HEK293 (cell line): ENCODE results near the gene GARRE1.
A peak's percentile ranks its signal among the peaks of the same experiment; 100 is the strongest.

ENCODE experiments used
- BCL11B ChIP-seq: fragments of 450-650 bp; formaldehyde crosslinking; IDR thresholded peaks from 2 replicates; pipeline ENCODE4 v1.5.1; 2016; ENCODE audit warnings: low read depth, missing biosample characterization, missing genetic modification characterization
- GLI4 ChIP-seq: fragments of 450-650 bp; formaldehyde crosslinking; IDR thresholded peaks from 2 replicates; pipeline ENCODE4 v1.5.1; 2016; ENCODE audit warnings: missing biosample characterization, missing genetic modification characterization
- RBAK ChIP-seq: fragments of 450-650 bp; formaldehyde crosslinking; IDR thresholded peaks from 2 replicates; pipeline ENCODE4 v1.5.1; 2016; ENCODE audit warnings: missing biosample characterization, missing genetic modification characterization
- REPIN1 ChIP-seq: fragments of 450-650 bp; formaldehyde crosslinking; IDR thresholded peaks from 2 replicates; pipeline ENCODE4 v1.5.1; 2017; ENCODE audit warnings: missing biosample characterization, missing genetic modification characterization, low read depth
- SETDB1 ChIP-seq: IDR thresholded peaks from one replicate; pipeline ENCODE4 v1.6.1; 2017; ENCODE audit warnings: mild to moderate bottlenecking, low read length, moderate library complexity, mixed read lengths; ENCODE audit not compliant: insufficient read length
- YY2 ChIP-seq: fragments of 450-650 bp; formaldehyde crosslinking; IDR thresholded peaks from 2 replicates; pipeline ENCODE4 v1.5.1; 2016; ENCODE audit warnings: missing biosample characterization, missing genetic modification characterization
- ZBTB21 ChIP-seq: fragments of 450-650 bp; formaldehyde crosslinking; IDR thresholded peaks from 2 replicates; pipeline ENCODE4 v1.5.1; 2017; ENCODE audit warnings: missing biosample characterization, missing genetic modification characterization
- ZBTB8A ChIP-seq: fragments of 450-650 bp; formaldehyde crosslinking; IDR thresholded peaks from 2 replicates; pipeline ENCODE4 v1.5.1; 2016; ENCODE audit warnings: missing biosample characterization, missing genetic modification characterization
- ZFP41 ChIP-seq: fragments of 450-650 bp; formaldehyde crosslinking; IDR thresholded peaks from 2 replicates; pipeline ENCODE4 v1.5.1; 2016; ENCODE audit warnings: missing biosample characterization, missing genetic modification characterization, borderline replicate concordance
- ZNF112 ChIP-seq: fragments of 450-650 bp; formaldehyde crosslinking; IDR thresholded peaks from 2 replicates; pipeline ENCODE4 v1.5.0; 2017; ENCODE audit warnings: missing biosample characterization, missing genetic modification characterization
- ZNF133 ChIP-seq: fragments of 450-650 bp; formaldehyde crosslinking; IDR thresholded peaks from 2 replicates; pipeline ENCODE4 v1.5.1; 2016; ENCODE audit warnings: missing biosample characterization, missing genetic modification characterization
- ZNF146 ChIP-seq: fragments of 450-650 bp; formaldehyde crosslinking; IDR thresholded peaks from 2 replicates; pipeline ENCODE4 v1.5.1; 2016; ENCODE audit warnings: missing biosample characterization, missing genetic modification characterization
- ZNF211 ChIP-seq: fragments of 450-650 bp; formaldehyde crosslinking; IDR thresholded peaks from 2 replicates; pipeline ENCODE4 v1.5.1; 2016; ENCODE audit warnings: low read depth, missing biosample characterization, missing genetic modification characterization
- ZNF24 ChIP-seq: fragments of 450-650 bp; formaldehyde crosslinking; IDR thresholded peaks from 2 replicates; pipeline ENCODE4 v1.5.1; 2016; ENCODE audit warnings: missing biosample characterization, missing genetic modification characterization
- ZNF341 ChIP-seq: fragments of 450-650 bp; formaldehyde crosslinking; IDR thresholded peaks from 2 replicates; pipeline ENCODE4; 2016; ENCODE audit warnings: low read depth, missing biosample characterization, missing genetic modification characterization
- ZNF433 ChIP-seq: fragments of 450-650 bp; formaldehyde crosslinking; IDR thresholded peaks from 2 replicates; pipeline ENCODE4 v1.5.1; 2016; ENCODE audit warnings: missing biosample characterization, missing genetic modification characterization, low read depth
- ZNF549 ChIP-seq: fragments of 450-650 bp; IDR thresholded peaks from 2 replicates; pipeline ENCODE4 v1.5.1; 2018; ENCODE audit warnings: missing biosample characterization, missing genetic modification characterization, mild to moderate bottlenecking, inconsistent platforms, moderate library complexity
- ZNF585B ChIP-seq: fragments of 450-650 bp; formaldehyde crosslinking; IDR thresholded peaks from 2 replicates; pipeline ENCODE4 v1.5.1; 2016; ENCODE audit warnings: missing biosample characterization, missing genetic modification characterization
- ZNF600 ChIP-seq: fragments of 450-650 bp; formaldehyde crosslinking; IDR thresholded peaks from 2 replicates; pipeline ENCODE4 v1.5.1; 2016; ENCODE audit warnings: missing biosample characterization, missing genetic modification characterization
- ZNF626 ChIP-seq: fragments of 450-650 bp; sonication (Bioruptor Pico); formaldehyde crosslinking; IDR thresholded peaks from 2 replicates; pipeline ENCODE4 v1.5.1; 2018; ENCODE audit warnings: missing biosample characterization, missing genetic modification characterization, inconsistent platforms
- ZNF707 ChIP-seq: fragments of 450-650 bp; formaldehyde crosslinking; IDR thresholded peaks from 2 replicates; pipeline ENCODE4 v1.5.1; 2016; ENCODE audit warnings: missing biosample characterization, missing genetic modification characterization
- ZNF792 ChIP-seq: fragments of 450-650 bp; formaldehyde crosslinking; IDR thresholded peaks from 2 replicates; pipeline ENCODE4 v1.5.1; 2016; ENCODE audit warnings: missing biosample characterization, missing genetic modification characterization
- ZNF830 ChIP-seq: fragments of 450-650 bp; IDR thresholded peaks from 2 replicates; pipeline ENCODE4 v1.5.0; 2018; ENCODE audit warnings: missing biosample characterization, missing genetic modification characterization, low read depth, mild to moderate bottlenecking, moderate library complexity
- ZSCAN16 ChIP-seq: fragments of 450-650 bp; formaldehyde crosslinking; IDR thresholded peaks from 2 replicates; pipeline ENCODE4 v1.5.1; 2016; ENCODE audit warnings: missing biosample characterization, missing genetic modification characterization
- TF ChIP-seq, protein P1 (sequence below): fragments of 450-650 bp; IDR thresholded peaks from 2 replicates; pipeline ENCODE4 v1.5.1; 2018; ENCODE audit warnings: missing biosample characterization, mild to moderate bottlenecking, missing genetic modification characterization
- TF ChIP-seq, protein P2 (sequence below): sonication (generic); formaldehyde crosslinking; IDR thresholded peaks from 2 replicates; pipeline ENCODE4 v1.8.1; 2022; ENCODE audit warnings: mild to moderate bottlenecking, moderate library complexity, missing genetic modification reagents
- TF ChIP-seq, protein P3 (sequence below): fragments of 450-650 bp; formaldehyde crosslinking; conservative IDR thresholded peaks from 2 replicates; pipeline ENCODE4 v1.5.1; 2016; ENCODE audit warnings: low read depth, missing biosample characterization, missing genetic modification characterization
- TF ChIP-seq, protein P4 (sequence below): fragments of 450-650 bp; formaldehyde crosslinking; IDR thresholded peaks from 2 replicates; pipeline ENCODE4 v1.5.0; 2017; ENCODE audit warnings: missing biosample characterization, missing genetic modification characterization, borderline replicate concordance
- TF ChIP-seq, protein P5 (sequence below): fragments of 450-650 bp; IDR thresholded peaks from 2 replicates; pipeline ENCODE4 v1.5.1; 2018; ENCODE audit warnings: missing biosample characterization, missing genetic modification characterization
- TF ChIP-seq, protein P6 (sequence below): fragments of 450-650 bp; formaldehyde crosslinking; IDR thresholded peaks from 2 replicates; pipeline ENCODE4 v1.5.1; 2016; ENCODE audit warnings: missing biosample characterization, missing genetic modification characterization

The GARRE1 gene

DNA sequence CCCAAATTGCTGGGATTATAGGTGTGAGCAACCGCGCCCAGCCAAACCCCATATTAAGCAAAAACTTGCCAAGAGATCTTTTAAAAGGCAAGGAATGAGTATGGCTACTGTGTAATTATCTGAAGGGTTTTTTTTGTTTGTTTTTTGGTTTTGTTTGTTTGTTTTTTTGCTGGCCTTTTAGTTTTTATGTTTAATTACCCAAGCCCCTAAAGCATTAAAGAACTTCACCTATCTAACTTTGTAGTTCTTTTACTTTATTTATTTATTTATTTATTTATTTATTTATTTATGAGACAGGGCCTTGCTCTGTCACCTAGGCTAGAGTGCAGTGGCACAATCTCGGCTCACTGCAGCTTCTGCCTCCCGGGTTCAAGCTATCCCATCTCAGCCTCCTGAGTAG lies 40.3 kb upstream of the GARRE1 start (continued):
- TF ChIP-seq ZBTB21 (tag by site-specific recombination) (peak; percentile 78), ZNF707 (no peak), ZNF24 (tag by site-specific recombination) (peak; percentile 66; the same call in 1 of the 2 replicates), ZNF112 (tag by site-specific recombination) (no peak), ZNF341 (peak; percentile 42; the same call in 1 of the 2 replicates), RBAK (tag by site-specific recombination) (0 out of 2 replicates have a peak, but pooled peaks have one; percentile 81), ZNF792 (tag by site-specific recombination) (no peak), REPIN1 (tag by site-specific recombination) (peak; percentile 86; the same call in 1 of the 2 replicates), GLI4 (no peak), ZNF626 (no peak), ZNF600 (no peak), ZNF549 (no peak), ZBTB8A (peak; percentile 86), YY2 (tag by site-specific recombination) (no peak), ZNF146 (no peak; the same call in 1 of the 2 replicates), SETDB1 (no peak), ZFP41 (tag by site-specific recombination) (no peak), ZNF433 (peak; percentile 98), ZSCAN16 (no peak), ZNF830 (tag by site-specific recombination) (no peak), BCL11B (tag by site-specific recombination) (peak; percentile 69), ZNF133 (tag by site-specific recombination) (no peak), ZNF585B (no peak), ZNF211 (tag by site-specific recombination) (no peak)
- TF ChIP-seq, protein P1, sequence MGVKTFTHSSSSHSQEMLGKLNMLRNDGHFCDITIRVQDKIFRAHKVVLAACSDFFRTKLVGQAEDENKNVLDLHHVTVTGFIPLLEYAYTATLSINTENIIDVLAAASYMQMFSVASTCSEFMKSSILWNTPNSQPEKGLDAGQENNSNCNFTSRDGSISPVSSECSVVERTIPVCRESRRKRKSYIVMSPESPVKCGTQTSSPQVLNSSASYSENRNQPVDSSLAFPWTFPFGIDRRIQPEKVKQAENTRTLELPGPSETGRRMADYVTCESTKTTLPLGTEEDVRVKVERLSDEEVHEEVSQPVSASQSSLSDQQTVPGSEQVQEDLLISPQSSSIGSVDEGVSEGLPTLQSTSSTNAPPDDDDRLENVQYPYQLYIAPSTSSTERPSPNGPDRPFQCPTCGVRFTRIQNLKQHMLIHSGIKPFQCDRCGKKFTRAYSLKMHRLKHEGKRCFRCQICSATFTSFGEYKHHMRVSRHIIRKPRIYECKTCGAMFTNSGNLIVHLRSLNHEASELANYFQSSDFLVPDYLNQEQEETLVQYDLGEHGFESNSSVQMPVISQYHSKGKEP, result no peak
- TF ChIP-seq, protein P2, sequence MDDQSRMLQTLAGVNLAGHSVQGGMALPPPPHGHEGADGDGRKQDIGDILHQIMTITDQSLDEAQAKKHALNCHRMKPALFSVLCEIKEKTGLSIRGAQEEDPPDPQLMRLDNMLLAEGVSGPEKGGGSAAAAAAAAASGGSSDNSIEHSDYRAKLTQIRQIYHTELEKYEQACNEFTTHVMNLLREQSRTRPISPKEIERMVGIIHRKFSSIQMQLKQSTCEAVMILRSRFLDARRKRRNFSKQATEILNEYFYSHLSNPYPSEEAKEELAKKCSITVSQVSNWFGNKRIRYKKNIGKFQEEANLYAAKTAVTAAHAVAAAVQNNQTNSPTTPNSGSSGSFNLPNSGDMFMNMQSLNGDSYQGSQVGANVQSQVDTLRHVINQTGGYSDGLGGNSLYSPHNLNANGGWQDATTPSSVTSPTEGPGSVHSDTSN (CRISPR knock-in tag), result no peak
- TF ChIP-seq, protein P3, sequence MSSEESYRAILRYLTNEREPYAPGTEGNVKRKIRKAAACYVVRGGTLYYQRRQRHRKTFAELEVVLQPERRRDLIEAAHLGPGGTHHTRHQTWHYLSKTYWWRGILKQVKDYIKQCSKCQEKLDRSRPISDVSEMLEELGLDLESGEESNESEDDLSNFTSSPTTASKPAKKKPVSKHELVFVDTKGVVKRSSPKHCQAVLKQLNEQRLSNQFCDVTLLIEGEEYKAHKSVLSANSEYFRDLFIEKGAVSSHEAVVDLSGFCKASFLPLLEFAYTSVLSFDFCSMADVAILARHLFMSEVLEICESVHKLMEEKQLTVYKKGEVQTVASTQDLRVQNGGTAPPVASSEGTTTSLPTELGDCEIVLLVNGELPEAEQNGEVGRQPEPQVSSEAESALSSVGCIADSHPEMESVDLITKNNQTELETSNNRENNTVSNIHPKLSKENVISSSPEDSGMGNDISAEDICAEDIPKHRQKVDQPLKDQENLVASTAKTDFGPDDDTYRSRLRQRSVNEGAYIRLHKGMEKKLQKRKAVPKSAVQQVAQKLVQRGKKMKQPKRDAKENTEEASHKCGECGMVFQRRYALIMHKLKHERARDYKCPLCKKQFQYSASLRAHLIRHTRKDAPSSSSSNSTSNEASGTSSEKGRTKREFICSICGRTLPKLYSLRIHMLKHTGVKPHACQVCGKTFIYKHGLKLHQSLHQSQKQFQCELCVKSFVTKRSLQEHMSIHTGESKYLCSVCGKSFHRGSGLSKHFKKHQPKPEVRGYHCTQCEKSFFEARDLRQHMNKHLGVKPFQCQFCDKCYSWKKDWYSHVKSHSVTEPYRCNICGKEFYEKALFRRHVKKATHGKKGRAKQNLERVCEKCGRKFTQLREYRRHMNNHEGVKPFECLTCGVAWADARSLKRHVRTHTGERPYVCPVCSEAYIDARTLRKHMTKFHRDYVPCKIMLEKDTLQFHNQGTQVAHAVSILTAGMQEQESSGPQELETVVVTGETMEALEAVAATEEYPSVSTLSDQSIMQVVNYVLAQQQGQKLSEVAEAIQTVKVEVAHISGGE (tag by site-specific recombination), result peak; percentile 83
- TF ChIP-seq, protein P4, sequence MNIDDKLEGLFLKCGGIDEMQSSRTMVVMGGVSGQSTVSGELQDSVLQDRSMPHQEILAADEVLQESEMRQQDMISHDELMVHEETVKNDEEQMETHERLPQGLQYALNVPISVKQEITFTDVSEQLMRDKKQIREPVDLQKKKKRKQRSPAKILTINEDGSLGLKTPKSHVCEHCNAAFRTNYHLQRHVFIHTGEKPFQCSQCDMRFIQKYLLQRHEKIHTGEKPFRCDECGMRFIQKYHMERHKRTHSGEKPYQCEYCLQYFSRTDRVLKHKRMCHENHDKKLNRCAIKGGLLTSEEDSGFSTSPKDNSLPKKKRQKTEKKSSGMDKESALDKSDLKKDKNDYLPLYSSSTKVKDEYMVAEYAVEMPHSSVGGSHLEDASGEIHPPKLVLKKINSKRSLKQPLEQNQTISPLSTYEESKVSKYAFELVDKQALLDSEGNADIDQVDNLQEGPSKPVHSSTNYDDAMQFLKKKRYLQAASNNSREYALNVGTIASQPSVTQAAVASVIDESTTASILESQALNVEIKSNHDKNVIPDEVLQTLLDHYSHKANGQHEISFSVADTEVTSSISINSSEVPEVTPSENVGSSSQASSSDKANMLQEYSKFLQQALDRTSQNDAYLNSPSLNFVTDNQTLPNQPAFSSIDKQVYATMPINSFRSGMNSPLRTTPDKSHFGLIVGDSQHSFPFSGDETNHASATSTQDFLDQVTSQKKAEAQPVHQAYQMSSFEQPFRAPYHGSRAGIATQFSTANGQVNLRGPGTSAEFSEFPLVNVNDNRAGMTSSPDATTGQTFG, result no peak
- TF ChIP-seq, protein P5, sequence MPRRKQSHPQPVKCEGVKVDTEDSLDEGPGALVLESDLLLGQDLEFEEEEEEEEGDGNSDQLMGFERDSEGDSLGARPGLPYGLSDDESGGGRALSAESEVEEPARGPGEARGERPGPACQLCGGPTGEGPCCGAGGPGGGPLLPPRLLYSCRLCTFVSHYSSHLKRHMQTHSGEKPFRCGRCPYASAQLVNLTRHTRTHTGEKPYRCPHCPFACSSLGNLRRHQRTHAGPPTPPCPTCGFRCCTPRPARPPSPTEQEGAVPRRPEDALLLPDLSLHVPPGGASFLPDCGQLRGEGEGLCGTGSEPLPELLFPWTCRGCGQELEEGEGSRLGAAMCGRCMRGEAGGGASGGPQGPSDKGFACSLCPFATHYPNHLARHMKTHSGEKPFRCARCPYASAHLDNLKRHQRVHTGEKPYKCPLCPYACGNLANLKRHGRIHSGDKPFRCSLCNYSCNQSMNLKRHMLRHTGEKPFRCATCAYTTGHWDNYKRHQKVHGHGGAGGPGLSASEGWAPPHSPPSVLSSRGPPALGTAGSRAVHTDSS (tag by site-specific recombination), result no peak
- TF ChIP-seq, protein P6, sequence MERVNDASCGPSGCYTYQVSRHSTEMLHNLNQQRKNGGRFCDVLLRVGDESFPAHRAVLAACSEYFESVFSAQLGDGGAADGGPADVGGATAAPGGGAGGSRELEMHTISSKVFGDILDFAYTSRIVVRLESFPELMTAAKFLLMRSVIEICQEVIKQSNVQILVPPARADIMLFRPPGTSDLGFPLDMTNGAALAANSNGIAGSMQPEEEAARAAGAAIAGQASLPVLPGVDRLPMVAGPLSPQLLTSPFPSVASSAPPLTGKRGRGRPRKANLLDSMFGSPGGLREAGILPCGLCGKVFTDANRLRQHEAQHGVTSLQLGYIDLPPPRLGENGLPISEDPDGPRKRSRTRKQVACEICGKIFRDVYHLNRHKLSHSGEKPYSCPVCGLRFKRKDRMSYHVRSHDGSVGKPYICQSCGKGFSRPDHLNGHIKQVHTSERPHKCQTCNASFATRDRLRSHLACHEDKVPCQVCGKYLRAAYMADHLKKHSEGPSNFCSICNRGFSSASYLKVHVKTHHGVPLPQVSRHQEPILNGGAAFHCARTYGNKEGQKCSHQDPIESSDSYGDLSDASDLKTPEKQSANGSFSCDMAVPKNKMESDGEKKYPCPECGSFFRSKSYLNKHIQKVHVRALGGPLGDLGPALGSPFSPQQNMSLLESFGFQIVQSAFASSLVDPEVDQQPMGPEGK (tag by site-specific recombination), result no peak
